Mesothelial cell of epicardium (in vitro differentiated cells): Measurements from ENCODE around the gene KCTD2. TPM values are rescaled to one million over a fixed set of nuclear protein-coding genes. Genes with fewer than 3 reads are reported as not detected.
A peak's percentile ranks its signal among the peaks of the same experiment; 100 is the strongest.

ENCODE experiments used
- DNase-seq, 2 experiments: peaks; one replicate each; pipeline ENCODE4 v3.0.0; 2021; ENCODE audit warnings: low spot score in 2 of 2; ENCODE audit not compliant: unreplicated experiment in 2 of 2
- H3K27ac Mint-ChIP-seq: 2 replicates; pipeline ENCODE4 v1.8.0; 2021; ENCODE audit warnings: mixed read lengths
- H3K27me3 Mint-ChIP-seq: 2 replicates; pipeline ENCODE4 v1.8.0; 2021; ENCODE audit warnings: low read depth, mixed read lengths
- H3K36me3 Mint-ChIP-seq: 2 replicates; pipeline ENCODE4 v1.8.0; 2021; ENCODE audit warnings: mixed read lengths
- H3K4me1 Mint-ChIP-seq: 2 replicates; pipeline ENCODE4 v1.8.0; 2021; ENCODE audit warnings: mixed read lengths
- H3K4me3 Mint-ChIP-seq: 2 replicates; pipeline ENCODE4 v1.8.0; 2021; ENCODE audit warnings: mild to moderate bottlenecking, moderate library complexity, mixed read lengths
- H3K9me3 Mint-ChIP-seq: 2 replicates; pipeline ENCODE4 v1.8.0; 2021; ENCODE audit warnings: mixed read lengths
- CTCF ChIP-seq: fragments of 200-600 bp; sonication (generic); IDR thresholded peaks from one replicate; pipeline ENCODE4 v1.5.0; 2021; ENCODE audit warnings: antibody characterized with exemption; ENCODE audit not compliant: unreplicated experiment
- total RNA-seq: library from RNA; stranded (reverse); gene quantifications from 3 replicates; pipeline ENCODE4 v1.2.1, GENCODE V29; 2021

Gene KCTD2
- total RNA-seq, 1 donor from 2014 or later = 24.1 TPM

GRCh38 chr17:75008373-75008772 is 38.7 kb upstream of the KCTD2 start:
- Mint-ChIP-seq H3K4me1 (peaks cover 26% of the 10 kb centered on the region), H3K9me3 (no peaks in the 10 kb centered on the region), H3K4me3 (no peak overlapping the region), H3K27me3 (no peaks in the 10 kb centered on the region), H3K27ac (peak overlapping the region; percentile 86), H3K36me3 (peaks cover 3% of the 10 kb centered on the region)
- no peak for TF ChIP-seq CTCF
- DNase-seq = no peak

DNA sequence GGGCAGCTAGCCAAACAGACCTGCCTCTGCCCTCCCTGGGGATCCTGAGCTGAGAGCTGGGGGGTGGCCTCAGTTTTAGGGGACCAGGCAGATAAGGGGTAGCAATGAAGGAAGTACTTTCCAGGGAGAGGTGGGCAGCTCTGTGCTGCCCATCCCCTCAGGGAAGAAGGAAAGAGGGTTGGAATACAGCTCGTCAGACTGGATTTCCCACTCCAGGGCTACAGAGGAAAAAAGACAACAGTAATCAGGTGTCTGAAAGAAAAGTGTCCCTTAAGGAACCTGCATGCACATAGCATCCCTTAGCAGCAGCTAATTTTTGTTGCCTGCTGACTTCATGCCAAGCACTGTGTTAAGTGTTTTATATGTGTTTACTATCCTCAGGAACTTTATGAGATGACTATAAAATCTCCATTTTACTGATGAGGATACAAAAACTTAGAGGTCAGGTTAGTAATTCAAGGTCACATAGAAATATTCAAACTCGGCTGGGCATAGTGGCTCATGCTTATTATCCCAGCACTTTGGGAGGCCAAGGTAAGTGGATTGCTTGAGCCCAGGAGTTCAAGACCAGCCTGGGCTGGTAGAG is 37.8 kb upstream of the KCTD2 start:
- Mint-ChIP-seq H3K4me1 (peaks cover 32% of the 10 kb centered on the region), H3K27ac (peak overlapping the region; percentile 86), H3K27me3 (no peaks in the 10 kb centered on the region), H3K4me3 (no peak overlapping the region), H3K9me3 (no peaks in the 10 kb centered on the region), H3K36me3 (peaks cover 3% of the 10 kb centered on the region)
- TF ChIP-seq CTCF = no peak
- DNase-seq = no peak

DNA sequence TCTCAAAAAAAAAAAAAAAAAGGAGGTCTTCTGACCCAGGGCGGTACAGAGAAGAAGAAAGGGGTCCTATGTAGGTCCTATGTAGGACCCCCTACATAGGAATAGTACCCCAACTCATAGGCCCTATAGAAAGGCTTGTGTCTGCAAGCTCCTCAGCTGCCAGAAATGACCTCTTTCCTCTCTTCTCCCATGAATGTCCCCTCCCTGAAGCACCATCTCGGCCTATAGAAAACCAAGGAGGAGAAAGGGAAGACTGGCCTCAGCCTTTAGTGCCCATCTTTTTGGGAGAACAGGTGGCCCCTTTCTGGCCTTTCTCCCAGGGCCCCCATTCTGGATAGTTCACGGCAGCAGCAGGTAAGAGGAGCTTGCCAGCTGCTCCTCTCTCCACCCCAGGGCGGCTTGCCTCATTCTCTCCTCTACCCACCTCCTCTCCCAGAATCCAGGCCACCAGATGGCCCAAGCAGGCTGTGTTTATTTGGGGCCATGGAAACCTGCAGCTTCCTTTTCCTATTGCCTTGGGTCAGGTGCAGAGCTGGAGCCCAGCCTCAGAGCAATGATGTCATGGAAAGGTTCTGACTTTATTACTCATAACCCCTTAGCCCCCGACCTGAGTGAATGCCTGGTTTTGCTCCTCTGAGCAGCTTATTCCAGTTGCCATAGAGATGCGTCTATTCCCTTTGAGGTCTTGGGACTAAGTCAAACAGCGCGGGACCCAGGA is 36.2 kb upstream of the KCTD2 start:
- DNase-seq = no peak
- H3K27me3 Mint-ChIP-seq = no peaks in the 10 kb centered on the region
- peaks cover 3% of the 10 kb centered on the region for H3K36me3 Mint-ChIP-seq
- H3K9me3 Mint-ChIP-seq = no peaks in the 10 kb centered on the region
- H3K27ac Mint-ChIP-seq = peak overlapping the region; percentile 98
- H3K4me1 Mint-ChIP-seq = peaks cover 32% of the 10 kb centered on the region
- TF ChIP-seq CTCF = no peak
- peak overlapping the region; percentile 37 for H3K4me3 Mint-ChIP-seq

DNA sequence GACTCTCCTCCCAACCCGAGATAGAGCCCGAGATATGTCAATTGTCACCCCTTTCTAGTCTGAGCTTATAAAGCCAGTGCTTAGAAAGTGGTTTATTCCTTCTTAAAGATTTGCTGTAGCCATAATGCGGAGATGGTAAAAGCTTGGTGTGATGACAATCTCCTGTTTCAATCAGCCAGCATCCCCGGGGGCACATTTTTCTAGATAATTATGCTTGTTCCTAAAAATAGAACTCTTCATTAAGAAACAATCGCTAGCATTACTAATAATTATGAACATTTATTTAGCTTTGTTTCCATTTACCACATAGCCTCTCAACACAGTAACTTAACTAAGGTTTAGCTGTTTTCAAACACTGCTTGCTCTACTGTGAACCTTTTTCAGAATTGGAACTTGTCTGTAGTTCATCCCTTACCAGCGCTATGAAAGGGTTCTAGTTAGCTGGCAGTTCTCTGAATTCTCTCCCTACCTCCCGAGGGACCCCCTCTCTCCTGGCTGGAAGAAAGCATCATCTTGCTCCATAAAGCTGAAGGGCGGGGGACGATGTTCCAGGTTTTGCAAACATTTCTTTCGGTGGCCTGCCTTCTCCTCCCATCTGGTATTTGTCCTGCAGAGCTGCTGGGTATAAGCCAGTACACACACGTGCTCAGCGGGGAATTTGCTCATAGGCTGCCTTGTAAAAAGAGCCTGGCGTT is 35.5 kb upstream of the KCTD2 start:
- H3K36me3 Mint-ChIP-seq = peaks cover 6% of the 10 kb centered on the region
- H3K4me3 Mint-ChIP-seq = peak overlapping the region; percentile 94
- peak overlapping the region; percentile 98 for H3K27ac Mint-ChIP-seq
- no peaks in the 10 kb centered on the region for H3K9me3 Mint-ChIP-seq
- peak in 1 of 2 experiments; percentile 52 for DNase-seq
- no peak for TF ChIP-seq CTCF
- H3K27me3 Mint-ChIP-seq = no peaks in the 10 kb centered on the region
- peaks cover 32% of the 10 kb centered on the region for H3K4me1 Mint-ChIP-seq

GRCh38 chr17:75012096-75012345 is 35.0 kb upstream of the KCTD2 start:
- peaks cover 10% of the 10 kb centered on the region for H3K36me3 Mint-ChIP-seq
- no peaks in the 10 kb centered on the region for H3K27me3 Mint-ChIP-seq
- H3K9me3 Mint-ChIP-seq = no peaks in the 10 kb centered on the region
- no peak for DNase-seq
- peaks cover 32% of the 10 kb centered on the region for H3K4me1 Mint-ChIP-seq
- peak overlapping the region; percentile 94 for H3K4me3 Mint-ChIP-seq
- peak overlapping the region; percentile 98 for H3K27ac Mint-ChIP-seq
- TF ChIP-seq CTCF = no peak
